Choroid plexus epithelial cell (primary cell): ENCODE results near the gene MYLK4.
"Not testable (repeated sequence)": the region's sequence is repeated elsewhere in the genome, so short reads cannot be mapped to it uniquely, and the experiment has no call there.

Experiments used
- DNase-seq: peaks from one replicate; pipeline ENCODE4 v3.0.0-alpha.2; 2010; ENCODE audit warnings: low read depth
- H3K4me3 ChIP-seq: 2 replicates; pipeline ENCODE4 v1.5.1; 2011; ENCODE audit warnings: low read depth, mild to moderate bottlenecking, control low read depth, low read length, moderate library complexity
- CTCF ChIP-seq: conservative IDR thresholded peaks from 2 replicates; pipeline ENCODE4 v1.5.1; 2011; ENCODE audit warnings: low read depth, mild to moderate bottlenecking, control low read depth, inconsistent platforms, low read length, moderate library complexity

Gene MYLK4

GRCh38 chr6:2764610-2765165, 14.0 kb upstream of the MYLK4 start:
- peak overlapping the region; percentile 61 for H3K4me3 ChIP-seq
- peak; percentile 82 for DNase-seq

GRCh38 chr6:2763876-2764540, 13.3 kb upstream of the MYLK4 start:
- no peak for DNase-seq
- no peak for TF ChIP-seq CTCF
- H3K4me3 ChIP-seq = peak overlapping the region; percentile 61

More at GRCh38 chr6:2764610-2765165, 14.0 kb upstream of the MYLK4 start:
- no peak for TF ChIP-seq CTCF

- no peak for DNase-seq
- H3K4me3 ChIP-seq = no peak overlapping the region
- TF ChIP-seq CTCF = no peak
Measured at GRCh38 chr6:2763345-2763841, 12.7 kb upstream of the MYLK4 start.

- not testable (repeated sequence) for DNase-seq
Measured at GRCh38 chr6:2762868-2763267, 12.1 kb upstream of the MYLK4 start.

GRCh38 chr6:2760882-2761842, 10.4 kb upstream of the MYLK4 start:
- TF ChIP-seq CTCF = peak; percentile 47
- DNase-seq = no peak
- H3K4me3 ChIP-seq = no peak overlapping the region

More at GRCh38 chr6:2762868-2763267, 12.1 kb upstream of the MYLK4 start:
- not testable (repeated sequence) for H3K4me3 ChIP-seq

GRCh38 chr6:2758980-2759379, 8.3 kb upstream of the MYLK4 start:
- no peak for DNase-seq
- H3K4me3 ChIP-seq = no peak overlapping the region
- no peak for TF ChIP-seq CTCF

GRCh38 chr6:2756687-2757224, 6.0 kb upstream of the MYLK4 start:
- DNase-seq = no peak
- TF ChIP-seq CTCF = no peak

More at GRCh38 chr6:2756687-2757224, 6.0 kb upstream of the MYLK4 start:
- no peak overlapping the region for H3K4me3 ChIP-seq
